GM12878 (cell line): ENCODE measurements around the gene SMG6. TPM values are rescaled to one million over a fixed set of nuclear protein-coding genes. Genes with fewer than 3 reads are reported as not detected.

Experiments used
- ATAC-seq: fragments of 200-7000 bp; cut with Tn5 transposase; 3 replicates; pipeline ENCODE4 v1.9.1; 2020; ENCODE audit warnings: mild to moderate bottlenecking, moderate library complexity
- BruUV-seq: library from RNA; stranded (reverse); fragments of 400-500 nt; replicated peaks from 2 replicates; lab custom pipeline; 2021; lab: Mats Ljungman, UMichigan
- CTCF ChIA-PET: fragments of 300-600 bp; sonication (Branson Sonifier 250); formaldehyde crosslinking; extraction: SDS; loops from one replicate; lab custom pipeline; 2021; ENCODE audit warnings: inconsistent platforms; lab: Yijun Ruan, JAX
- POLR2A ChIA-PET: fragments of 350-600 bp; formaldehyde crosslinking; extraction: SDS; loops from one replicate; lab custom pipeline; 2021; ENCODE audit warnings: inconsistent platforms; lab: Charles Lee
- RAD21 ChIA-PET: fragments of 300-600 bp; sonication (Branson Sonifier 250); formaldehyde crosslinking; loops from one replicate; lab custom pipeline; 2023; ENCODE audit warnings: antibody characterized with exemption; ENCODE audit not compliant: unreplicated experiment; lab: Charles Lee
- SMC1A ChIA-PET: fragments of 300-600 bp; sonication (Branson Sonifier 250); formaldehyde crosslinking; loops from one replicate; lab custom pipeline; 2023; ENCODE audit not compliant: unreplicated experiment, uncharacterized antibody; lab: Charles Lee
- DNase-seq: peaks from one replicate; pipeline ENCODE4 v3.0.0-alpha.2; 2011; ENCODE audit warnings: low read depth, low spot score
- FAIRE-seq: peaks from 3 replicates; lab custom pipeline; 2011; peaks lifted over from hg19 to GRCh38; lab: Jason Lieb, UNC
- H2AFZ ChIP-seq: 2 replicates; pipeline ENCODE4 v1.6.0; 2011; ENCODE audit warnings: low read depth, low read length, control low read depth; ENCODE audit not compliant: control insufficient read depth
- H3K27ac ChIP-seq: 2 replicates; pipeline ENCODE4 v1.5.1; 2011; ENCODE audit warnings: control low read depth; ENCODE audit not compliant: control insufficient read depth, insufficient read depth
- H3K27me3 ChIP-seq, 2 experiments: replicated peaks in 1 of 2; 2 replicates each; pipeline versions ENCODE4 v1.6.0 to v1.6.1; 2011; ENCODE audit warnings: low read length in 1 of 2; ENCODE audit not compliant: control insufficient read depth in 2 of 2, insufficient read depth in 2 of 2
- H3K36me3 ChIP-seq, 2 experiments: 2 replicates each; pipeline ENCODE4 v1.5.1; 2011; ENCODE audit warnings: low read length in 1 of 2; ENCODE audit not compliant: control insufficient read depth in 2 of 2, insufficient read depth in 2 of 2
- H3K4me1 ChIP-seq: 2 replicates; pipeline ENCODE4 v1.6.1; 2011; ENCODE audit warnings: mild to moderate bottlenecking, low read length, moderate library complexity, mixed read lengths; ENCODE audit not compliant: control insufficient read depth, insufficient read depth
- H3K4me2 ChIP-seq: 2 replicates; pipeline ENCODE4 v1.6.0; 2011; ENCODE audit warnings: control low read depth; ENCODE audit not compliant: control insufficient read depth, insufficient read depth
- H3K4me3 ChIP-seq: fragments of 200-600 bp; sonication (generic); 2 replicates; pipeline ENCODE4 v1.5.1; 2016
- H3K79me2 ChIP-seq: 2 replicates; pipeline ENCODE4 v1.6.0; 2011; ENCODE audit warnings: low read length; ENCODE audit not compliant: control insufficient read depth, insufficient read depth
- H3K9ac ChIP-seq: 2 replicates; pipeline ENCODE4 v1.8.0; 2011; ENCODE audit warnings: low read length, control low read depth, mixed read lengths; ENCODE audit not compliant: control insufficient read depth, insufficient read depth
- H3K9me3 ChIP-seq: replicated peaks from 3 replicates; pipeline ENCODE4 v1.5.1; 2011; ENCODE audit warnings: mild to moderate bottlenecking, low read length; ENCODE audit not compliant: control insufficient read depth, insufficient read depth
- H4K20me1 ChIP-seq: 2 replicates; pipeline ENCODE4 v1.6.0; 2011; ENCODE audit not compliant: control insufficient read depth, insufficient read depth
- BCL3 ChIP-seq: IDR thresholded peaks from 2 replicates; pipeline ENCODE4 v1.6.1; 2011; ENCODE audit warnings: borderline replicate concordance, low read depth, mild to moderate bottlenecking, moderate library complexity, low read length; ENCODE audit not compliant: insufficient read depth, poor library complexity, severe bottlenecking
- BCLAF1 ChIP-seq: fragments of 450-650 bp; IDR thresholded peaks from 2 replicates; pipeline ENCODE4 v1.6.1; 2017; ENCODE audit warnings: antibody characterized with exemption, mild to moderate bottlenecking, moderate library complexity
- DPF2 ChIP-seq: fragments of 450-650 bp; IDR thresholded peaks from 2 replicates; pipeline ENCODE4 v1.6.1; 2017; ENCODE audit warnings: mild to moderate bottlenecking
- E2F4 ChIP-seq: IDR thresholded peaks from 2 replicates; pipeline ENCODE4 v1.6.1; 2012; ENCODE audit warnings: low read depth, low read length, improper control_type of control experiment
- LARP7 ChIP-seq: fragments of 450-650 bp; IDR thresholded peaks from 2 replicates; pipeline ENCODE4 v1.6.1; 2017; ENCODE audit warnings: mild to moderate bottlenecking
- MXI1 ChIP-seq: fragments of 150-350 bp; IDR thresholded peaks from 2 replicates; pipeline ENCODE4 v1.6.1; 2011; ENCODE audit warnings: low read depth, mild to moderate bottlenecking, inconsistent platforms, low read length, improper control_type of control experiment
- SUZ12 ChIP-seq: fragments of 200-600 bp; sonication (generic); IDR thresholded peaks from one replicate; pipeline ENCODE4 v1.6.1; 2018; ENCODE audit warnings: antibody characterized with exemption, mild to moderate bottlenecking; ENCODE audit not compliant: unreplicated experiment
- TCF3 ChIP-seq: IDR thresholded peaks from 2 replicates; pipeline ENCODE4 v1.6.1; 2012; ENCODE audit warnings: low read depth, mild to moderate bottlenecking, low read length, borderline replicate concordance; ENCODE audit not compliant: insufficient read depth
- WGBS: methylation state at CpG from one replicate; pipeline ENCODE4 v1.1.6; 2016; ENCODE audit warnings: low lambda C conversion rate; ENCODE audit not compliant: insufficient replicate concordance, insufficient coverage; ENCODE audit errors: missing lambda C conversion rate; 5-methylcytosine and 5-hydroxymethylcytosine counted together
- in situ Hi-C: fragments of 300-500 bp; cut with MboI; formaldehyde crosslinking; loops from 9 replicates; pipeline ENCODE4 v1.14.3; 2018; ENCODE audit warnings: mixed read lengths
- intact Hi-C: fragments of 100-400 bp; cut with micrococcal nuclease; formaldehyde crosslinking; loops from one replicate; pipeline ENCODE4 v1.14.2; 2022; ENCODE audit not compliant: unreplicated experiment
- polyA plus RNA-seq, 11 experiments: library from polyadenylated mRNA; depleted of rRNA in 4 of 11; unstranded in 6 of 11; stranded (reverse) in 5 of 11; fragments of >200 nt; fragmentation: Nextera tagmentation in 4 of 11; fragmentation: Illumina TruSeq in 1 of 11; extraction: Ambion mirVana in 4 of 11; extraction: Trizol in 1 of 11; gene quantifications; 1 replicate in 1 of 11; 2 replicates in 10 of 11; pipeline versions ENCODE4 v1.2.1 to v1.2.3, GENCODE V29; 2011 to 2016; ENCODE audit warnings: inconsistent platforms in 2 of 11, missing spikeins in 2 of 11, low read depth in 1 of 11
- total RNA-seq, 4 experiments: library from RNA; depleted of rRNA in 3 of 4; stranded (reverse); fragments of >200 nt in 3 of 4; fragmentation: Illumina TruSeq in 1 of 4; extraction: Trizol in 1 of 4; gene quantifications; 2 replicates each; pipeline versions ENCODE4 v1.2.1 to v1.2.3, GENCODE V29; 2013 to 2021

SMG6 gene
- total and polyA plus RNA-seq, 10 of the 15 experiments (the other 5 are each of a cell fraction or from before 2014, with no cell fraction given): 0.58 to 28.7 (median 15.7) TPM

- ChIA-PET CTCF (interaction anchor here (1.0 kb wide), 1 partner anchor 304 kb away, joined by 4 read pairs; no protein-coding TSS in a partner anchor), POLR2A (no interaction called here), SMC1A (no interaction called here), RAD21 (no interaction called here)
- no peak for TF ChIP-seq BCLAF1
- no peak for TF ChIP-seq BCL3
- TF ChIP-seq E2F4: no peak
- 0 out of 2 replicates have a peak, but pooled peaks have one; percentile 20 for TF ChIP-seq LARP7
- no peak for TF ChIP-seq DPF2
- peak; percentile 96 for TF ChIP-seq SUZ12
- no peak for TF ChIP-seq TCF3
- TF ChIP-seq MXI1: no peak
- Histone ChIP-seq H3K9me3 (no peaks in the 10 kb centered on the region), H2AFZ (no peak overlapping the region), H3K4me2 (peak overlapping the region; percentile 77; the same call in 1 of the 2 replicates), H3K4me3 (peak overlapping the region; percentile 74; the same call in 1 of the 2 replicates), H3K4me1 (peaks cover 4% of the 10 kb centered on the region), H3K36me3 (no peaks in the 10 kb centered on the region), H3K27me3 (peaks cover 18 to 25% of the 10 kb centered on the region in 2 experiments), H3K79me2 (no peaks in the 10 kb centered on the region), H3K27ac (no peak overlapping the region), H3K9ac (no peak overlapping the region), H4K20me1 (no peaks in the 10 kb centered on the region)
- intact Hi-C loops: no loop called here
- DNase-seq: no peak
- in situ Hi-C loops: loop anchor here (25.0 kb wide), 1 partner anchor 112 kb away; no protein-coding TSS in a partner anchor
- FAIRE-seq: no peak
- WGBS: 9% methylated on average over 73 of the region's 73 CpGs
- BruUV-seq: no TSS peak
- no peak for ATAC-seq
Observed at GRCh38 chr17:2024572-2025219, 278.9 kb downstream of the SMG6 start.
